OCI-LY1 (cell line): Measurements from ENCODE around the gene PKD1.

Experiments used
- EZH2 ChIP-seq: fragments of 200-600 bp; sonication (generic), shearing (Covaris generic); IDR thresholded peaks from 2 replicates; pipeline ENCODE4 v1.8.0; 2017; ENCODE audit warnings: borderline replicate concordance, mixed run types, mild to moderate bottlenecking, antibody characterized with exemption, low read length, moderate library complexity, mixed read lengths
- TF ChIP-seq, protein P1 (sequence below): fragments of 200-600 bp; sonication (generic), shearing (Covaris generic); IDR thresholded peaks from 2 replicates; pipeline ENCODE4 v1.5.1; 2017; ENCODE audit warnings: mild to moderate bottlenecking, antibody characterized with exemption, low read length, moderate library complexity, mixed read lengths

DNA sequence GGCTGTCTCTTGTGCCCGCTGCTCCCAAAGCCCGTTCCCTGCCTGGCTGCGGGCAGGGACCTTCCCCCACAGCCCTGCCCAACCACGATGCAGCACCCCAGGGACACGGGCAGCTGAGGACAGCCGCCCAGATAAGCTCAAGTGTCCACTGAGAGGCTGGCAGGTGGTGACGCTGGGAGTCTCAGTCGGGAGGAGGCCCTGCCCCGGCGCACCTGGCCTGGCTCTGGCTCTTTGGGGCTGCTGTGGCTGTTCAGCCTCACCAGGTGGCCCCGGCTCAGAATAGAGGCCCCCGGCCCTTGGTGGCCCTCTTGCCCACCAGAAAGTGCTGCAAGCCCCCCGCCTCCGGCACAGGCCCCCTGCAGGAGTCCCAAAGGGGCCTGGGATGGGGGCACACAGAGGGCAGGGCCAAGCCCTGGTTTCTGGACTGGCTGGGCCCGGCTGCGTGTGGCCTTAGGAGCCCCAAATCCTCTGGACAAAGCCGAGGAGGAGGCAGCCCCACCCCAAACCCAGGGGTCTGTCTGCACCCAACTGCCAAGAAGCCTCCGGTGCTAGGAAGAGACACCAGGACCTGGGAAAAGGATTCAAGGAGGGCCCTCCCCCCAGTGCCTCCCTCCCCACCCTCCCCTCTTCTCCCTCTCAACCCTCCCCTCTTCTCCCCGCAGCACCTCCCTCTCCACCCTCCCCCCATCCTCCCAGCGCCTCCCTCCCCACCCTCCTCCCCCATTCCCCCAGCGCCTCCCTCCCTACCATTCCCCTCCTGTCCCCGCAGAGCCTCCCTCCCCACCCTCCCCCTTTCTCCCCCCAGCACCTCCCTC lies 93.3 kb downstream of the PKD1 start:
- TF ChIP-seq, protein P1, sequence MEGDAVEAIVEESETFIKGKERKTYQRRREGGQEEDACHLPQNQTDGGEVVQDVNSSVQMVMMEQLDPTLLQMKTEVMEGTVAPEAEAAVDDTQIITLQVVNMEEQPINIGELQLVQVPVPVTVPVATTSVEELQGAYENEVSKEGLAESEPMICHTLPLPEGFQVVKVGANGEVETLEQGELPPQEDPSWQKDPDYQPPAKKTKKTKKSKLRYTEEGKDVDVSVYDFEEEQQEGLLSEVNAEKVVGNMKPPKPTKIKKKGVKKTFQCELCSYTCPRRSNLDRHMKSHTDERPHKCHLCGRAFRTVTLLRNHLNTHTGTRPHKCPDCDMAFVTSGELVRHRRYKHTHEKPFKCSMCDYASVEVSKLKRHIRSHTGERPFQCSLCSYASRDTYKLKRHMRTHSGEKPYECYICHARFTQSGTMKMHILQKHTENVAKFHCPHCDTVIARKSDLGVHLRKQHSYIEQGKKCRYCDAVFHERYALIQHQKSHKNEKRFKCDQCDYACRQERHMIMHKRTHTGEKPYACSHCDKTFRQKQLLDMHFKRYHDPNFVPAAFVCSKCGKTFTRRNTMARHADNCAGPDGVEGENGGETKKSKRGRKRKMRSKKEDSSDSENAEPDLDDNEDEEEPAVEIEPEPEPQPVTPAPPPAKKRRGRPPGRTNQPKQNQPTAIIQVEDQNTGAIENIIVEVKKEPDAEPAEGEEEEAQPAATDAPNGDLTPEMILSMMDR: no peak
- no peak for TF ChIP-seq EZH2
